AG10803 (cell line): Measurements from ENCODE around the gene ELMO3.

Experiments used
- DNase-seq: peaks from one replicate; pipeline ENCODE4 v3.0.0; 2010; ENCODE audit warnings: low read depth
- H3K4me3 ChIP-seq: 2 replicates; pipeline ENCODE4 v1.5.1; 2011; ENCODE audit warnings: mild to moderate bottlenecking, low read length, control low read depth
- CTCF ChIP-seq: conservative IDR thresholded peaks from 2 replicates; pipeline ENCODE4 v1.5.1; 2011; ENCODE audit warnings: mild to moderate bottlenecking, low read length, control low read depth, inconsistent platforms

ELMO3 gene

GRCh38 chr16:67199808-67200198 lies 872 bp downstream of the ELMO3 start:
- H3K4me3 ChIP-seq, result no peak overlapping the region
- DNase-seq, result no peak
- no peak for TF ChIP-seq CTCF

DNA sequence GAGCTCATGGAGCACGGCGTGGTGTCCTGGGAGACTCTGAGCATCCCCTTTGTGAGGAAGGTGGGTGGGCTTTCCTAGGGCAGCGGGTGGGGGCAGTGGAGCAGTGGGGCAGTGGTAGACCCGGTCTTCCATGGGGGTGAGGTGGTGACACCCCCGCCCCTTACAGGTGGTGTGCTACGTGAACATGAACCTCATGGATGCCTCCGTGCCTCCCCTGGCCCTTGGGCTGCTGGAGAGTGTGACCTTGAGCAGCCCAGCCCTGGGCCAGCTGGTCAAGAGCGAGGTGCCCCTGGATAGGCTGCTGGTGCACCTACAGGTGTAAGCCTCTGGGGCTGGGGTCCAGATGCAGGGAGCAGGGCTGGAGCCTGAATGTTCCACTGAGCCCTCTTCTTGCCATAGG lies 1.6 kb downstream of the ELMO3 start:
- no peak for DNase-seq
- H3K4me3 ChIP-seq, result no peak overlapping the region
- TF ChIP-seq CTCF, result no peak

GRCh38 chr16:67201411-67202345 lies 2.7 kb downstream of the ELMO3 start:
- no peak for DNase-seq
- H3K4me3 ChIP-seq, result no peak overlapping the region
- no peak for TF ChIP-seq CTCF

GRCh38 chr16:67202426-67202825 lies 3.5 kb downstream of the ELMO3 start:
- DNase-seq, result no peak

DNA sequence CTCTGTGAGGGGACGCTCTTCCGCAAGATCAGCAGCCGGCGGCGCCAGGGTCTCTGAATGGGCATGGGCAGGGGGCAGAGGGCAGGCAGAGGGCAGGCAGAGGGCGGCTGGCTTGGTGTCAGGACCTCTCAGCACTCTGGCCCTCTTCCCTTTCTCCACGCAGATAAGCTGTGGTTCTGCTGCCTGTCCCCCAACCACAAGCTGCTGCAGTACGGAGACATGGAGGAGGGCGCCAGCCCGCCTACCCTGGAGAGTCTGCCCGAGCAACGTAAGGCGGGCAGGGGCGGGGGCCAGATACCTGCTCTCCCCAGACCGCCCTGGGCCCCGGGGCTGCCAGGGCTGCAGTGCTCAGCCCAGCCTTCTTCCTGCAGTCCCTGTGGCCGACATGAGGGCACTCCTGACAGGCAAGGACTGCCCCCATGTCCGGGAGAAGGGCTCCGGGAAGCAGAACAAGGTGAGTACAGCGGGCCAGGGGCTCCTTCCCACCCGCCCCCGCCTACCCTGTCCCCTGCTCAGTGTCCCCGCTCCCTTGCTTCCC lies 4.1 kb downstream of the ELMO3 start:
- no peak overlapping the region for H3K4me3 ChIP-seq
- TF ChIP-seq CTCF, result no peak
- DNase-seq, result no peak

More at GRCh38 chr16:67202426-67202825, 3.5 kb downstream of the ELMO3 start:
- no peak for TF ChIP-seq CTCF
- no peak overlapping the region for H3K4me3 ChIP-seq

GRCh38 chr16:67204076-67204475 lies 5.1 kb downstream of the ELMO3 start:
- DNase-seq, result no peak
- no peak overlapping the region for H3K4me3 ChIP-seq
- TF ChIP-seq CTCF, result no peak
